H1 (cell line): ENCODE data around the gene TRIM46. TPM values are rescaled to one million over a fixed set of nuclear protein-coding genes. Genes with fewer than 3 reads are reported as not detected.

Source experiments
- FOSL1 ChIP-seq: IDR thresholded peaks from 2 replicates; pipeline ENCODE4 v1.6.1; 2011; ENCODE audit warnings: mild to moderate bottlenecking, low read depth, low read length, moderate library complexity; ENCODE audit not compliant: insufficient read depth
- KDM1A ChIP-seq: fragments of 200-600, 300-600 bp; sonication (generic); IDR thresholded peaks from 2 replicates; pipeline ENCODE4 v1.7.1; 2016; ENCODE audit warnings: mild to moderate bottlenecking, low read length, borderline replicate concordance
- SIN3A ChIP-seq, 2 experiments: IDR thresholded peaks in 1 of 2; conservative IDR thresholded peaks in 1 of 2; 2 replicates each; pipeline ENCODE4 v1.6.1; 2011 to 2012; ENCODE audit warnings: low read length in 2 of 2, improper control_type of control experiment in 1 of 2, low read depth in 1 of 2, mild to moderate bottlenecking in 1 of 2
- SUZ12 ChIP-seq: fragments of 200-600 bp; sonication (generic); IDR thresholded peaks from 2 replicates; pipeline ENCODE4 v1.6.1; 2012; ENCODE audit warnings: mild to moderate bottlenecking, inconsistent platforms, low read length, moderate library complexity, mixed read lengths
- polyA plus RNA-seq, 7 experiments: library from polyadenylated mRNA; depleted of rRNA in 3 of 7; stranded (reverse) in 5 of 7; unstranded in 2 of 7; fragments of >200 nt in 5 of 7; fragments of 200-250 nt in 2 of 7; gene quantifications; 1 replicate in 5 of 7; 2 replicates in 1 of 7; 4 replicates in 1 of 7; pipeline versions ENCODE4 v1.2.1 to v1.2.3, GENCODE V29; 2011 to 2013; ENCODE audit warnings: missing spikeins in 2 of 7, mixed read lengths in 2 of 7
- total RNA-seq: library from RNA; stranded (reverse); fragmentation: NEBNext Ultra II Directional; extraction: Animal tissue kit (Norgen Biotek cat#: 25700); gene quantifications from 2 replicates; pipeline ENCODE4 v1.2.1, GENCODE V29; 2021

TRIM46 gene
- total and polyA plus RNA-seq, 2 of the 8 experiments (the other 6 are each of a cell fraction or from before 2014, with no cell fraction given) = 15.5 to 21.6 TPM

DNA sequence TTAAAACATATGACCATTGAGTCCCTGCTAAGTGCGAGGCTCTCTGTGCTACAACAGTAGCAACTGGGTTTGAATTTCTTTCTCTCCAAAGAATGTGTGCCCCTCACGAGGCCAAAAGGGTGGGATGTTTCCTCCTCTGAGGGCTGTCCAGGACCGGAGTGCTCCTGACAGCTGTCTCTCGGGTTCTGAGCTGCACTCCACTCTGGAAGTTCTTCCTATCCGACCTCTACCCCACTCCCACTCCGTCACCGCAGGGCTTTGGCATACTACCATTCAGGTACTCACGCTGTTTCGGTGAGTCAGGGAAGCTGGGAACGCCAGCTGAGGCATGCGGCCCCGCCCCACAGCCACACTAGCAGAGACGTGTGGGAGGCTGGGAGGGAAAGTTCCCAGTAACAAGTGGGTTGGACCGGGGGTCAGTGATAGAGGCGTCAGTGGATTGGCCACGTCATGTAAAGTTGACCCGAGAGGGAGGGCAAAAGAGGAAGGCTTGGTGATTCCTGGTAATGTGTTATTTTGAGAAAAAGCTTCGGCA is 38.7 kb upstream of the TRIM46 start (continued):
- peak in 1 of 2 experiments; percentile 40; a peak in 2 of 4 replicates for TF ChIP-seq SIN3A (conservative IDR thresholded peaks at IDR 0.05 in 1 of 2, IDR thresholded peaks at IDR 0.05 in 1 of 2; ENCODE audit: low read depth in 1 of 2, low read length in 2 of 2)
- no peak for TF ChIP-seq SUZ12
- no peak for TF ChIP-seq FOSL1
- TF ChIP-seq KDM1A = no peak
- TF ChIP-seq, all 59 proteins: peak for 2
